NCI-H774 (cell line): ENCODE measurements around the gene CELA1.

Source experiments
- DNase-seq: peaks from one replicate; lab custom pipeline; 2025; lab: John Stamatoyannopoulos, UW

The CELA1 gene

DNA sequence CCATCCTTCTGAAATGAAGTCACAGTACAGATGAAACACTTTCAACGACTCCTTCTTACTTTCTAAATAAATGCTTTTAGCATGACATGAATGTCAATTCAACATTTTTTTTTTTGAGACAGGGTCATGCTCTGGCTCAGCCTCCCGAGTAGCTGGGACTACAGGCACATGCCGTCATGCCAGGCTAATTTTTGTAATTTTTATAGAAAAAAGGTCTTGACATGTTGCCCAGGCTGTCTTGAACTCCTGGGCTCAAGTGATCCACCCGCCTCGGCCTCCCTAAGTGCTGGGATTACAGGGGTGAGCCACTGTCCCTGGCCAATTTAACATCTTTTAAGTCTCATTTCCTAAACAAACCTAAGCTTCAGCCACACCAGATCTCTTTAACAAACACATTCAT, 28.4 kb upstream of the CELA1 start:
- DNase-seq = no peak

GRCh38 chr12:51374361-51374760, 27.9 kb upstream of the CELA1 start:
- no peak for DNase-seq

DNA sequence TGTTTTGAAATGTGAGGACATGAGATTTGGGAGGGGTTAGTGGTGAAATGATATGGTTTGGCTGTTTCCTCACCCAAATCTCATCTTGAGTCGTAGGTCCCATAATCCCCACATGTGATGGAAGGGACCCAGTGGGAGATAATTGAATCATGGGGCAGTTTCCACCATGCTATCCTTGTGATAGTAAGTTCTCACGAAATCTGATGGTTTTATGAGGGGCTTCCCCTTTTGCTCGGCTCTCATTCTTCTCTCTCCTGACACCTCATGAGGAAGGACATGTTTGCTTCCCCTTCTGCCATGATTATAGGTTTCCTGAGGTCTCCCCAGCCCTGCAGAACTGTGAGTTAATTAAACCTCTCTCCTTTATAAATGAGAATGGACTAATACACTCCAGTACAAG, 26.7 kb upstream of the CELA1 start:
- no peak for DNase-seq

DNA sequence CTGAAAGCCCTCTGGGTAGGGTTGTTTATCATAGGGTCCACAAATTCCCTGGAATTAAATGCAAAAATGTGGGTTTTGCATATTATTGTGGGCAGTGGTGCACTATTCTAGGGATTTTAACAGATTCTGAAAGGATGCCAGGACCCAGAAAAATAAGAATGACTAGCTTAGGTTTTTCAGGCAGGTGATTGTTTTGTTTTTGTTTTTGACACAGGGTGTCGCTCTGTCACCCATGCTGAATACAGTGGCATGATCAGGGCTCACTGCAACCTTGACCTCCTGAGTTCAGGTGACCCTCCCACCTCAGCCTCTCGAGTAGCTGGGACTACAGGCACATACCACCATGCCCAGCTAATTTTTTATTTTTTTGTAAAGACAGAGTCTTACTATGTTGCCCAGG, 25.5 kb upstream of the CELA1 start:
- DNase-seq = no peak

- no peak for DNase-seq
These were observed 24.9 kb upstream of the CELA1 start for GRCh38 chr12:51371295-51371953.

GRCh38 chr12:51370667-51371066, 24.2 kb upstream of the CELA1 start:
- no peak for DNase-seq

- no peak for DNase-seq
These were observed 23.1 kb upstream of the CELA1 start for GRCh38 chr12:51369581-51369980.

DNA sequence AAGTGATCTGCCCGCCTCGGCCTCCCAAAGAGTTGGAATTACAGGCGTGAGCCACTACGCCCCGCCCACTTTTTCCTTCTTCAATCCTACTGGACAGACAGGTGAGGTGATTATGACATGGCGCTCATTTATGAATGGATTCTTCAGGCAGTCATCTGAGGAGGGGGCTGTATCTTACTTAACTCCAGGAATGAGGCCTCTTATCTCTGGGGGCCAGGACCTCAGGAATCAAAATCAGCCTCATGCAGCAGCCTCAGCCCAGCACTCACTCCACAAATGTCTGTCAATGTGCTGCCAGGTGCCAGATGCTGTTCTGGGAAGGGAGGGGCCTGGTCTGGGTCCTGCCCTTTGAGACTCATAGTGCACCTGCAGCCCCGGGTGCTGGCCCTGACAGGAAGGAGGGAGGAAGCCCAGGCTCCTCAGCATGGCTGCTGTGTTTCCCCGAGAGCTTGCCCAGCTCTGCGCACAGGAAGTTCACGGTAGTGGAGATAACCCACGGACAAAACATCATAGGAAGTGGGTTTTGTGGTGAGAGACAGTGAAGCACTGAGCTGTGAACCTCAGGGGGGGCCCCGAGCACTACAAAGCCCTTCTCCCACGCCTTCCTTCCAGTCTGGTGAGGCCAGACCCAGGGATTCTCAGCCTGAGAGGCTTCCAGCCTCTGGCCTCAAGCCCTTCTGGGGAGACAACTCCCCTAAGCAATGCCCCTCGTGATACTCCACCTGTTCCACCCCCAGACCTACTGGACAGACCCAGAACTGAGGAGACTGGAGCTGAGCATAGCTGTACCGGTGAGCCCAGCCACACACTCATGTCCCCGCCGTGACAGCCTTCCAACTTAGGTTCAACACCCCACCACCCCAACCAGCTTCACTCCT, 22.4 kb upstream of the CELA1 start:
- peak; percentile 52 for DNase-seq

DNA sequence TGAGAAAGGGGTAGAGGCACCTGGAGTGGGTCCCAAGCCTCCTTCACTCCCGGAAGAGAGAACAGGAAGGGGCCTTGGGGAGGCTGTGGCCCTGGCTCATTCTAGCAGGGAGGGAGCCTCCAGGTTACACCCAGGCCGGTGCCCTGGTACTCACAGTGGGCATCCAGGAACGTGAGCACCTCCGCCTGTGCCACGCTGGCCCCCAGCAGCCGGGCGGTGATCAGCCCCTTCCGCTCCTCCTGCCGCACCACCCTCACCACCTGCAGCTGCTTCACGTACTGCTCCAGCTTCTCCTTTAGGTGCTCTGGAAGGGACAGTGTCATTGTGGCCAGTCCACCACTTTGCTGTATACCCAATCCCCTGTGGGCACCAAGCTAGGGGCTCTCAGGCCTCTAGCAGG, 18.8 kb upstream of the CELA1 start:
- DNase-seq = no peak

GRCh38 chr12:51364001-51364400, 17.5 kb upstream of the CELA1 start:
- DNase-seq = no peak

DNA sequence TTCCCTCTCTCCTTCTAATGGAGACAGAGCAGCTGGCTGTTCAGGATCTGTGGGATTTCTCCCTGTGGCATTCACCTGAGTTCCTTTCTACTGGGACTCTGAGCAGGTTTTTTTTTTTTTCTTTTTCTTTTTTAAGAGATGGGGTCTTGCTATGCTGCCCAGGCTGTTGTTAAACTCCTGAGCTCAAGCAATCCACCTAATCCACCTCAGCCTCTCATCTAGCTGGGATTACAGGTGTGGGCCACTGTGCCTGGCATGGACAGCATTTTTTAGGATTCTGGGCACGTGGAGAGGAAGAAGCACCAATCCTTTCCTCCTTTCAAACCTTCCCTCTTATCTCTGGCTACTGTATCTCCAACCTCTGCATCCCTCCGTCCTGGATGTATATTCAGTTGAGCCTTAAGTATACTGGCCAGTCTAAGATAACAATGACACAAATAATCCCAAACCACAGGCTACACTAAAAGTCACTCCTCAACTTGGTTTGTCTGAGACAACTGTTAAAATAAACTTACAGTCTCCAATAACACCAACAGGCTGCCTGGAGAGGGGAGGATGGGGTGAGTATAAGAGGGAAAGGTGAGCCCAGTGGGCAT, 16.4 kb upstream of the CELA1 start:
- no peak for DNase-seq

- no peak for DNase-seq
These were observed 15.8 kb upstream of the CELA1 start for GRCh38 chr12:51362307-51362706.

- DNase-seq = no peak
These were observed 14.9 kb upstream of the CELA1 start for GRCh38 chr12:51361161-51362016.

- DNase-seq = no peak
These were observed 13.8 kb upstream of the CELA1 start for GRCh38 chr12:51360315-51360714.

GRCh38 chr12:51359851-51360250, 13.4 kb upstream of the CELA1 start:
- DNase-seq = no peak

DNA sequence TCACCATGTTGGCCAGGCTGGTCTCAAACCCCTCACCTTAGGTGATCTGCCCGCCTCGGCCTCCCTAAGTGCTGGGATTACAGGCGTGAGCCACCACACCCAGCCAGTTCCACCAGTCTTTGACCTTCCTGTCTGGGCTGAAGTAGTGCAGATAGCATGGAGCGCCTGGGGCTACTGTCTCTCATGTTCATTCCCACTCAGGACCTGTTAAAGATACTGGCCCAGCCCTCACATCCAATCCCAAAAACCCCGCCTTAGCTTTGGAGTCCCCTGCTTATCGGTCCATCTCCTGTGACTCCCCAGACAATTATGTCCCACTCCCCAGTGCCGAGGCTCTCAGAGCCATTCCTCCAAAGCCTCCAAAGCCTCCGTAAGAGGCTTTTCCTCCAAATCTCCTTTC, 12.0 kb upstream of the CELA1 start:
- DNase-seq = no peak

GRCh38 chr12:51357374-51358047, 11.0 kb upstream of the CELA1 start:
- no peak for DNase-seq

GRCh38 chr12:51351913-51352532, 5.5 kb upstream of the CELA1 start:
- DNase-seq = peak; percentile 53

- DNase-seq = no peak
These were observed 2.5 kb upstream of the CELA1 start for GRCh38 chr12:51349026-51349425.

- DNase-seq = no peak
These were observed 1.6 kb upstream of the CELA1 start for GRCh38 chr12:51348116-51348515.

GRCh38 chr12:51345681-51346080, 798 bp downstream of the CELA1 start:
- no peak for DNase-seq
